ENCODE measurements around the gene SPACA6. TPM values are rescaled to one million over a fixed set of nuclear protein-coding genes. Genes with fewer than 3 reads are reported as not detected.
A peak's percentile ranks its signal among the peaks of the same experiment; 100 is the strongest.

Gene SPACA6
- total RNA-seq, 1 experiment from 2014 or later: 13.1 TPM

- intact Hi-C loops (cut with micrococcal nuclease): no loop called here
- POLR2A ChIA-PET: no interaction called here
- no TSS peak for BruUV-seq (replicated peaks)
- Mint-ChIP-seq H3K36me3 (ENCODE audit: insufficient read depth, unreplicated experiment) (peaks cover 17% of the 10 kb centered on the region), H3K27ac (ENCODE audit: low read depth, unreplicated experiment) (no peak overlapping the region), H3K4me1 (ENCODE audit: insufficient read depth, unreplicated experiment) (peaks cover 36% of the 10 kb centered on the region), H3K9me3 (ENCODE audit: unreplicated experiment) (no peaks in the 10 kb centered on the region), H3K4me3 (ENCODE audit: unreplicated experiment) (no peak overlapping the region), H3K27me3 (ENCODE audit: insufficient read depth, unreplicated experiment) (no peaks in the 10 kb centered on the region)
- DNase-seq (ENCODE audit: unreplicated experiment): no peak
- TF ChIP-seq CTCF (IDR thresholded peaks at IDR 0.05; ENCODE audit: unreplicated experiment): no peak
- CTCF ChIA-PET: interaction anchor here (0.6 kb wide), 1 partner anchor 36 kb away, joined by 3 read pairs; no protein-coding TSS in a partner anchor
These were observed 46.5 kb downstream of the SPACA6 start for GRCh38 chr19:51739466-51740213.

GRCh38 chr19:51740356-51740755 lies 47.2 kb downstream of the SPACA6 start:
- DNase-seq (ENCODE audit: unreplicated experiment): no peak

GRCh38 chr19:51742789-51743188 lies 49.7 kb downstream of the SPACA6 start:
- H3K36me3 Mint-ChIP-seq (ENCODE audit: insufficient read depth, unreplicated experiment): peaks cover 40% of the 10 kb centered on the region
- no peak overlapping the region for H3K27ac Mint-ChIP-seq (ENCODE audit: low read depth, unreplicated experiment)
- H3K4me3 Mint-ChIP-seq (ENCODE audit: unreplicated experiment): no peak overlapping the region
- H3K9me3 Mint-ChIP-seq (ENCODE audit: unreplicated experiment): no peaks in the 10 kb centered on the region
- no peak for TF ChIP-seq CTCF (IDR thresholded peaks at IDR 0.05; ENCODE audit: unreplicated experiment)
- no peaks in the 10 kb centered on the region for H3K27me3 Mint-ChIP-seq (ENCODE audit: insufficient read depth, unreplicated experiment)
- H3K4me1 Mint-ChIP-seq (ENCODE audit: insufficient read depth, unreplicated experiment): peaks cover 15% of the 10 kb centered on the region
- peak; percentile 49 for DNase-seq (ENCODE audit: unreplicated experiment)
- ChIA-PET CTCF (interaction anchor here (0.7 to 1.2 kb wide), 5 partner anchors 18 to 40 kb away, joined by 3 to 4 read pairs (median 3); partner anchors contain the start of gene HAS1), POLR2A (interaction anchor here (1.2 to 1.3 kb wide), 3 partner anchors 16 to 22 kb away, joined by 3 to 4 read pairs (median 3); no protein-coding TSS in a partner anchor)
- intact Hi-C loops (cut with micrococcal nuclease): no loop called here
- no TSS peak for BruUV-seq (replicated peaks)

More at GRCh38 chr19:51740356-51740755, 47.2 kb downstream of the SPACA6 start:
- Mint-ChIP-seq H3K9me3 (ENCODE audit: unreplicated experiment) (no peaks in the 10 kb centered on the region), H3K4me3 (ENCODE audit: unreplicated experiment) (no peak overlapping the region), H3K27me3 (ENCODE audit: insufficient read depth, unreplicated experiment) (no peaks in the 10 kb centered on the region), H3K4me1 (ENCODE audit: insufficient read depth, unreplicated experiment) (peaks cover 33% of the 10 kb centered on the region), H3K36me3 (ENCODE audit: insufficient read depth, unreplicated experiment) (peaks cover 20% of the 10 kb centered on the region), H3K27ac (ENCODE audit: low read depth, unreplicated experiment) (no peak overlapping the region)
- POLR2A ChIA-PET: no interaction called here
- CTCF ChIA-PET: interaction anchor here (0.6 kb wide), 1 partner anchor 37 kb away, joined by 3 read pairs; no protein-coding TSS in a partner anchor
- no TSS peak for BruUV-seq (replicated peaks)
- intact Hi-C loops (cut with micrococcal nuclease): no loop called here
- TF ChIP-seq CTCF (IDR thresholded peaks at IDR 0.05; ENCODE audit: unreplicated experiment): no peak

- TF ChIP-seq CTCF (IDR thresholded peaks at IDR 0.05; ENCODE audit: unreplicated experiment): no peak
- ChIA-PET POLR2A (interaction anchor here (1.2 to 1.3 kb wide), 2 partner anchors 16 to 18 kb away, joined by 3 to 4 read pairs; no protein-coding TSS in a partner anchor), CTCF (interaction anchor here (0.7 to 1.2 kb wide), 5 partner anchors 19 to 40 kb away, joined by 3 to 4 read pairs (median 3); partner anchors contain the start of gene HAS1)
- H3K36me3 Mint-ChIP-seq (ENCODE audit: insufficient read depth, unreplicated experiment): peaks cover 46% of the 10 kb centered on the region
- H3K4me1 Mint-ChIP-seq (ENCODE audit: insufficient read depth, unreplicated experiment): peaks cover 15% of the 10 kb centered on the region
- no TSS peak for BruUV-seq (replicated peaks)
- H3K4me3 Mint-ChIP-seq (ENCODE audit: unreplicated experiment): no peak overlapping the region
- no peaks in the 10 kb centered on the region for H3K9me3 Mint-ChIP-seq (ENCODE audit: unreplicated experiment)
- no peaks in the 10 kb centered on the region for H3K27me3 Mint-ChIP-seq (ENCODE audit: insufficient read depth, unreplicated experiment)
- DNase-seq (ENCODE audit: unreplicated experiment): no peak
- H3K27ac Mint-ChIP-seq (ENCODE audit: low read depth, unreplicated experiment): no peak overlapping the region
- intact Hi-C loops (cut with micrococcal nuclease): no loop called here
These were observed 50.3 kb downstream of the SPACA6 start for GRCh38 chr19:51743405-51743804.
